SH-SY5Y (cell line): Measurements from ENCODE around the gene SF3B6.

Source experiments
- GATA2 ChIP-seq: IDR thresholded peaks from 2 replicates; pipeline ENCODE4 v1.6.1; 2011; ENCODE audit warnings: mild to moderate bottlenecking, low read depth, low read length
- GATA3 ChIP-seq: IDR thresholded peaks from 2 replicates; pipeline ENCODE4 v1.6.1; 2011; ENCODE audit warnings: low read depth, mild to moderate bottlenecking, low read length, moderate library complexity

The SF3B6 gene

DNA sequence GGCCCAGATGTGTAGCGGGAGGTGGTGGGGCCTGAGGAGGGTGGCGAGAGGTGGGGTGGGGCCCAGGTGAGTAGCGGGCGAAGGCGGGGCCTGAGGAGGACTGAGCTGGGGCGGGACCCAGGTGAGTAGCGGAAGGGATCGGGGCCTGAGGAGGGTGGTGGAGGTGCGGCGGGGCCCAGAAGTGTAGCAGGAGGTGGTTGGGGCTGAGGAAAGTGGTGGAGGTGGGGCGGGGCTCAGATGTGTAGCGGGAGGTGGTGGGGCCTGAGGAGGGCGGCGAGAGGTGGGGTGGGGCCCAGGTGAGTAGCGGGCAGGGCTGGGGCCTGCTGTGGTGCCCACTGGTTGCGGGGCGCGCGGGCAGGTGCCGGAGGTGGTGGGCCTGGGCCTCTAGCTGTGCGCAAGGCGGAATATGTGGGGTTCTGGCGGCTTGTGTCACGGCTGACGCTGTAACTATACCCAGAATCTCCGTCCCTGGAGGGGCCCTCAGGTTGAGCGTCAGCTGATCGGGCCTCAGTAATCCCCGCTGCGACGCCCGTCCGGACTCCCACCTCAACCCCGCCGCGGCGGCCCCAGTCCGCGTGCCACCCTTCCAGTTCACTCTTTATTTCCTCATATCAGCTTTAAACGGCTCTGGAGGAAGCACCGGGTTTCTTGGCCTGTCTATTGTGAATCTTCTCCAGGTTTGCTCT, 866 bp upstream of the SF3B6 start:
- TF ChIP-seq GATA2, result no peak
- no peak for TF ChIP-seq GATA3

- TF ChIP-seq GATA3, result no peak
- TF ChIP-seq GATA2, result no peak
Observed at GRCh38 chr2:24075259-24075658, 867 bp downstream of the SF3B6 start.

- TF ChIP-seq GATA3 (no peak), GATA2 (no peak)
Observed at GRCh38 chr2:24073816-24074215, 2.3 kb downstream of the SF3B6 start.

GRCh38 chr2:24072259-24072658, 3.9 kb downstream of the SF3B6 start:
- TF ChIP-seq GATA2, result no peak
- no peak for TF ChIP-seq GATA3

DNA sequence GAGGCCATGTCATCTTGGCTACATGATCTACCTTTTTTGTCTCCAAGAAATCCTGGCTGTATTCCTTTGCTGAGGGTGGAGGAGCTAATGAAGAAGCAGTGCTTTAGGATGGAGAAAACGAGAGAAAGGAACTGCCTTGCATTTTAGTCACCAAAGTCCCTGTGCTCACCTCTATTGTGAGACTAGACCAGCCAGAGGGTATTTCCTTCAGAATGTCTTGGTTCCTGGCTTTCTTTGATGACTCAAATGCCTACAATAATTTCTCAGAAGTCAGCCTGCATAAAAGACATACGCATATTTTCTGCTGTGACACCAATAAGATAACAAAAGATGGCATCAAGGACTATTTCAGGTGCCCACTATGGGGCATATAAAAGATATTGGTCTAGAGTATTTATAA, 10.8 kb downstream of the SF3B6 start:
- no peak for TF ChIP-seq GATA3

GRCh38 chr2:24058564-24059271, 17.4 kb downstream of the SF3B6 start:
- no peak for TF ChIP-seq GATA3
- no peak for TF ChIP-seq GATA2

GRCh38 chr2:24055750-24056149, 20.4 kb downstream of the SF3B6 start:
- TF ChIP-seq GATA2 (no peak), GATA3 (no peak)

GRCh38 chr2:24054366-24055010, 21.6 kb downstream of the SF3B6 start:
- TF ChIP-seq GATA2, result no peak
- TF ChIP-seq GATA3, result no peak

DNA sequence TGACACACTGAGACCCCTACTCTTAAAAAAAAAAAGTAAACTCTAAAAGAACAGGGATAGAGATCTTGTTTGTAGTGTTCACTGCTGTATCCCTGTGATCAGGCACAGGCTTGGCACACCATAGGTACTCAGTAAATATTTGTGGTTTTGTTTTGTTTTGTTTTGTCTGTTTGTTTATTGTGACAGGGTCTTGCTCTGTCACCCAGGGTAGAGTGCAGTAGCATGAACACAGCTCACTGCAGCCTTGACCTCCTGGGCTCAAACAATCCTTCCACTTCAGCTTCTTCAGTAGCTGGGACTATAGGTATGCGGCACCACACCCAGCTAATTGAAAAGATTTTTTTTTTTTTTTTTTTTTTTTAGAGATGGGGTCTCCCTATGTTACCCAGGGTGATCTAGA, 23.2 kb downstream of the SF3B6 start:
- TF ChIP-seq GATA2 (no peak), GATA3 (no peak)

GRCh38 chr2:24051833-24052232, 24.3 kb downstream of the SF3B6 start:
- TF ChIP-seq GATA3 (no peak), GATA2 (no peak)

DNA sequence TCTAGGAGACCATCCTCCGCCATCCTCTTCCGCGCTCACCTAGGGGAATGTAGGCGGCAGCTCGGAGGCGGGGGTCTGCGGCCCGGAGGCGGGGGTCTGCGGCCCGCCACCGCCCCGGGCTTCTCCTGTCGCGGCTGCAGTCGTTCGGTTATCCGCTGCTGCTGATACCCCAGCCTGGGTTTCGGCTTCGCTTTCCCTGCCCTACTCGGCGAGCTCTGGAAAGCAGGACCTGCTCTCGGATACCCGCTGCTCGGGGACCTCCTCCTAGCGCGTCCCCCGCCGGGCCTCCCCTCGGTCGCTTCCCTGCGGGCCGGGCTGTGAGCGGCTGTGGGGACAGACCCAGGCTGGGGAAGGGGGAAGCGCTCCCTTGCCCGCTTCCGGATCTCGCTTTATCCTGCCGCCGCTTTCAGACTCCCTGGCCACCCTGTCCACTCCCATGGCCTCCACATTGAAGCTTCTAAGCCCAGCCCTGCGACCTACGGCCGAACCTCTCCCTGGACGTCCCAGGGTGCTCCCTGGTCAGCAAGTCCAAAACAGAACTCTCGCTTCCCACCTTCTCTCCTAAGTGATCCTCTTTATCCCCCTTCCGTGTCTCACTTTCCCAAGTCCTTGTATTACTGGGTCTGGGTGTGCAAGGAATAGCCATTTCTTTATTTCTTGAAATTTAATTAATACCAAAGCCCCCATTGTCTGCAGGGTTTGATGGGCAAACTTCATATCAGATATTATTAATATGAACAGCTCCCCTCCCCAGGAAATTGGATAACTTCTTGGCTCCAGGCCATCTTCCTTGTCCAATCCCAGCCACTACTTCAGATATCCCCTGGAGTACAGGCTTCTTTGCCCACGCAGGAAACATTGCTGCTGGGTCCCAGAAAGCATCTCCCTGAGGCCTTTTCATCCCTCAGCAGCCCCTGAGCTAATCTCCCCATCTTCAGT, 25.8 kb downstream of the SF3B6 start:
- TF ChIP-seq GATA3, result no peak
- no peak; the same call in 1 of the 2 replicates for TF ChIP-seq GATA2

- TF ChIP-seq GATA3 (no peak), GATA2 (no peak)
Observed at GRCh38 chr2:24049485-24050021, 26.6 kb downstream of the SF3B6 start, which contains the start of gene FKBP1B. TSS of gene FKBP1B (plus strand) at chr2:24049741. CDS start at chr2:24049850, 109 bp downstream.

DNA sequence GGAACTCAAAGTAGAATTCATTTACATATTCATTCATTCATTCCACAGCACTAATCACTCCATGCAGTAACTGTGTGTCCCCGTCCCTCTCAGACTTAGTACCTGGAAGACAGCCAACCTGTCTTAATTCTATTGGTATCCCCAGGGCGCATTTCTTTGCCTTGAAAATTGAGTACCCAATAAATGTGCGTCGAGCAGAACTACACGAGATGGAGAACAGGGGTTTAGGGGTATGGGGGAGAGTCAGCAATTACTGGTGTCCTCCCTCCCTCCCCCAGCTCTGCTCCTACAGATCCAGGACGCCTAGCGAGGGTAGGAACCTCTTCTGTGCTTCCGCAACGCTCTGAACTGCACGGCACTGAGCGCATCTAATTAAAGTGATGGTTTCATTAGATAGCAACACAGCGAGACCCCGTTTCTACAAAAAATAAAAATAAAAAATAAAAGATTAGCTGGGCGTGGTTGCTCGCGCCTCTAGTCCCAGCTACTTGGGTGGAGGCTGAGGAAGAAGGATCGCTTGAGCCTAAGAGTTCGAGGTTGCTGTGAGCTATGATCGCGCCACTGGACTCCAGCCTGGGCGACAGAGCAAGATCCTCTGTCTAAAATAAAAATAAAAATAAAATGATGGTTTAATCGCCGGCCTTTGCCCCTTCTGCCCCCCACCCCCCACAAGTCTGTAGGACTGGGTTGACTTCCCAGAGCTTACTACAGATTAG, 27.2 kb downstream of the SF3B6 start:
- TF ChIP-seq GATA3 (no peak), GATA2 (peak; percentile 38; the same call in 1 of the 2 replicates)
